ENCODE data around the gene ZC3H6.

GRCh38 chr2:112312821-112313220, 37.4 kb downstream of the ZC3H6 start:
- TF ChIP-seq ZNF274 (IDR thresholded peaks at IDR 0.05; ENCODE audit: low read depth, low read length) (no peak), YY1 (IDR thresholded peaks at IDR 0.05; ENCODE audit: insufficient read depth, insufficient read length) (no peak)
